ENCODE measurements around the gene ANTXRL. TPM values are rescaled to one million over a fixed set of nuclear protein-coding genes. Genes with fewer than 3 reads are reported as not detected.

ANTXRL gene
- total RNA-seq, 3 donors from 2014 or later = not detected

DNA sequence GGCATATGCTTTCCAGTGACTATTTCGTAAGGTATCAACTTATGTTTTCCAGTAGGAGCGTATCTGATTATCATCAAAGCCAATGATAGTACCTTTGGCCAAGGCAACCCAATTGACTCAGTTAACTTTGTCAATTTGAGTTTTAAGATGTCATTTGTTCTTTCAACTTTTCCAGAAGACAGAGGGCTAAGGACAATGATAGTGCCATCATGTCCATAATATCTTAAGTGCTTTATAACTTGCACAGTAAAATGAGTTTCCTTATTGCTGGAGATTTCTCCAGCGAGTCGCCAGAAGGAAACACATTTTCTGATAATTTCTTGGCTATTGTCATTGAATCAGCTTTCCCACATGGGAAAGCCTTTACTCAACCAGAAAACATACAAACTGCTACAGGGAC lies 35.0 kb downstream of the ANTXRL start:
- intact Hi-C loops (cut with DNase I, micrococcal nuclease) = no loop called here
- H3K4me3 ChIP-seq = no peak overlapping the region
- no peak for DNase-seq
- peak; percentile 87 for ATAC-seq
- no peaks in the 10 kb centered on the region for H3K9me3 ChIP-seq
- no peaks in the 10 kb centered on the region for H3K36me3 ChIP-seq (ENCODE audit: low read depth)
- TF ChIP-seq, protein P1, sequence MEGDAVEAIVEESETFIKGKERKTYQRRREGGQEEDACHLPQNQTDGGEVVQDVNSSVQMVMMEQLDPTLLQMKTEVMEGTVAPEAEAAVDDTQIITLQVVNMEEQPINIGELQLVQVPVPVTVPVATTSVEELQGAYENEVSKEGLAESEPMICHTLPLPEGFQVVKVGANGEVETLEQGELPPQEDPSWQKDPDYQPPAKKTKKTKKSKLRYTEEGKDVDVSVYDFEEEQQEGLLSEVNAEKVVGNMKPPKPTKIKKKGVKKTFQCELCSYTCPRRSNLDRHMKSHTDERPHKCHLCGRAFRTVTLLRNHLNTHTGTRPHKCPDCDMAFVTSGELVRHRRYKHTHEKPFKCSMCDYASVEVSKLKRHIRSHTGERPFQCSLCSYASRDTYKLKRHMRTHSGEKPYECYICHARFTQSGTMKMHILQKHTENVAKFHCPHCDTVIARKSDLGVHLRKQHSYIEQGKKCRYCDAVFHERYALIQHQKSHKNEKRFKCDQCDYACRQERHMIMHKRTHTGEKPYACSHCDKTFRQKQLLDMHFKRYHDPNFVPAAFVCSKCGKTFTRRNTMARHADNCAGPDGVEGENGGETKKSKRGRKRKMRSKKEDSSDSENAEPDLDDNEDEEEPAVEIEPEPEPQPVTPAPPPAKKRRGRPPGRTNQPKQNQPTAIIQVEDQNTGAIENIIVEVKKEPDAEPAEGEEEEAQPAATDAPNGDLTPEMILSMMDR (IDR thresholded peaks at IDR 0.05) = no peak
- H3K4me1 ChIP-seq (ENCODE audit: low read depth) = no peaks in the 10 kb centered on the region

- no peaks in the 10 kb centered on the region for H3K4me1 ChIP-seq (ENCODE audit: low read depth)
- intact Hi-C loops (cut with DNase I, micrococcal nuclease) = no loop called here
- no peaks in the 10 kb centered on the region for H3K36me3 ChIP-seq (ENCODE audit: low read depth)
- ATAC-seq (no peak), DNase-seq (no peak)
- TF ChIP-seq, protein P1 (IDR thresholded peaks at IDR 0.05) = no peak
- no peak overlapping the region for H3K4me3 ChIP-seq
- no peaks in the 10 kb centered on the region for H3K9me3 ChIP-seq
Observed at GRCh38 chr10:46323176-46323575, 36.4 kb downstream of the ANTXRL start.

- Histone ChIP-seq H3K36me3 (ENCODE audit: low read depth) (no peaks in the 10 kb centered on the region), H3K4me1 (ENCODE audit: low read depth) (no peaks in the 10 kb centered on the region), H3K4me3 (no peak overlapping the region), H3K9me3 (no peaks in the 10 kb centered on the region)
- no peak for ATAC-seq
- TF ChIP-seq, protein P1 (IDR thresholded peaks at IDR 0.05) = no peak
- DNase-seq = no peak
- intact Hi-C loops (cut with DNase I, micrococcal nuclease) = no loop called here
Observed at GRCh38 chr10:46325021-46325420, 38.2 kb downstream of the ANTXRL start.

- Histone ChIP-seq H3K9me3 (no peaks in the 10 kb centered on the region), H3K4me1 (ENCODE audit: low read depth) (no peaks in the 10 kb centered on the region), H3K4me3 (no peak overlapping the region), H3K36me3 (ENCODE audit: low read depth) (no peaks in the 10 kb centered on the region)
- intact Hi-C loops (cut with DNase I, micrococcal nuclease) = no loop called here
- no peak for ATAC-seq
- TF ChIP-seq, protein P1 (IDR thresholded peaks at IDR 0.05) = no peak
- no peak for DNase-seq
Observed at GRCh38 chr10:46326066-46326465, 39.3 kb downstream of the ANTXRL start.

GRCh38 chr10:46326971-46327370 lies 40.2 kb downstream of the ANTXRL start:
- H3K4me1 ChIP-seq (ENCODE audit: low read depth) = no peaks in the 10 kb centered on the region
- no peak overlapping the region for H3K4me3 ChIP-seq
- DNase-seq (no peak), ATAC-seq (no peak)
- TF ChIP-seq, protein P1 (IDR thresholded peaks at IDR 0.05) = no peak
- no peaks in the 10 kb centered on the region for H3K36me3 ChIP-seq (ENCODE audit: low read depth)
- no peaks in the 10 kb centered on the region for H3K9me3 ChIP-seq
- intact Hi-C loops (cut with DNase I, micrococcal nuclease) = no loop called here

DNA sequence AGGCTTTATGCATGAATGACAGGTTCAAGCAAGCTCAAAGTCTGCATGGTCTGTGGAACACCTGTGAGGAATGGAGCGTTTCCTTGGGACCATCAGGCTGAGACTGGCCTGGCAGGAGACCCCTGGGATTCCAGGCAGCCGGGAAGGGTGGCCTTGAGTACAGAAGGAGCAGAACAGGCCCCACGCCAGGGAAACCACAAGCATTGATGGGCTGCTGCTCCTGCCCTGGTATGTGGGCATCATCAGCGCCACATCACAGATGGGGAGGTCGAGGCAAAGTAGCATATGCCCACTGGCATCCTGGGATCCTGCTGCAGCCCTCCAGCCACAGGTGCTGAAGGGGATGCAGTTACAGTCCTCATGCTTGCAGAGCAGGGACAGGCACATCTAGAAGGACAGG lies 40.9 kb downstream of the ANTXRL start:
- no peak for DNase-seq
- intact Hi-C loops (cut with DNase I, micrococcal nuclease) = no loop called here
- TF ChIP-seq, protein P1 (IDR thresholded peaks at IDR 0.05) = no peak
- Histone ChIP-seq H3K9me3 (no peaks in the 10 kb centered on the region), H3K4me3 (no peak overlapping the region), H3K4me1 (ENCODE audit: low read depth) (no peaks in the 10 kb centered on the region), H3K36me3 (ENCODE audit: low read depth) (no peaks in the 10 kb centered on the region)
- ATAC-seq = no peak

Measured in mucosa of descending colon (tissue), 3 donors.